Neutrophil (primary cell): ENCODE results near the gene SLC9A7.

Experiments used
- H3K27ac ChIP-seq: fragments of 200-600 bp; sonication (generic); 2 replicates; pipeline ENCODE4 v1.5.1; 2016; ENCODE audit warnings: mild to moderate bottlenecking, moderate library complexity
- H3K27me3 ChIP-seq: fragments of 200-600 bp; sonication (generic); 2 replicates; pipeline ENCODE4 v1.6.0; 2016; ENCODE audit warnings: mild to moderate bottlenecking
- H3K36me3 ChIP-seq: fragments of 200-600 bp; sonication (generic); 2 replicates; pipeline ENCODE4 v1.5.1; 2017
- H3K4me1 ChIP-seq, 2 experiments: fragments of 200-600 bp in 1 of 2; sonication (generic) in 1 of 2; 1 replicate in 1 of 2; 2 replicates in 1 of 2; pipeline versions ENCODE4 v1.5.1 to v1.6.1; 2013 to 2016; ENCODE audit warnings: low read depth in 1 of 2, low read length in 1 of 2, mild to moderate bottlenecking in 1 of 2, moderate library complexity in 1 of 2; ENCODE audit not compliant: control insufficient read depth in 1 of 2, insufficient read depth in 1 of 2
- H3K4me3 ChIP-seq, 2 experiments: fragments of 200-600 bp in 1 of 2; sonication (generic) in 1 of 2; 1 replicate in 1 of 2; 2 replicates in 1 of 2; pipeline ENCODE4 v1.5.1; 2013 to 2016; ENCODE audit warnings: low read depth in 1 of 2, low read length in 1 of 2, mild to moderate bottlenecking in 1 of 2, moderate library complexity in 1 of 2
- H3K9me3 ChIP-seq: fragments of 200-600 bp; sonication (generic); 2 replicates; pipeline ENCODE4 v1.5.1; 2016
- TF ChIP-seq, protein P1 (sequence below): fragments of 200-600 bp; sonication (generic); IDR thresholded peaks from 2 replicates; pipeline ENCODE4 v1.5.1; 2016; ENCODE audit warnings: antibody characterized with exemption

The SLC9A7 gene

DNA sequence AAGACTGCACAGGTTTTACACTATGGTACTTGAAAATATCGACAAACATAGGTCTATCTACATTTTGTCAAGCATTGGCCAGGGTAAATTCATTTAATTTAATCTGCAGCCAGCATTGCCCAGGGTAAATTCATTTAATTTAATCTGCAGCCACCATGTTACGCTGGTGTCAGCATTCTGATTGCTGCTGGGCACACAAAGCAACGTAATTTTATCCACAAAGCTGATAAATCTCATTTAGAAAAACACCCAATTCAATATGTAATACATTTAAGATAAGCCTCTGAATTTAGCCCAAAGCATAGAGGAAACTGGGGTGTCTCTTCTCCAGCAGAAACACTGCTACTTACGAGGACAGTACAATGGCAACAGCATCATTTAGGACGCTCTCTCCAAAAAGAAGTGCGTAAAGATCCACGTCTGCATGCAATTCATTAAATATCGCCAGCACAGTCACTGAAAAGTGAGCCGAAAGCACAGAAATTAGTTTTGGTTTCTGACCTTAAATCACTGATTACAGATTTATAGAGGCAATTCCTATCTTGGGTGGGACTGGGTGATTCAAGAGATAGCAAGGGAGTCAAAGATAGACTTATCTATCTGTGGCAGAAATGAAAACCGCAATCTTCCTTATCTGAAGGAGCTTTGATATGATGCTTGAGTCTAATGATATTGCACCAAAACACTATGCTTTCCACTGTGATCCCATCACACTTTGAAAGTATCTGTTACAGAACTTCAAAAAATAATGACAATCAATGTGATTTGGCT is 96.5 kb downstream of the SLC9A7 start:
- Histone ChIP-seq H3K27me3 (no peaks in the 10 kb centered on the region), H3K4me3 (no peak overlapping the region), H3K27ac (no peak overlapping the region), H3K4me1 (peaks cover 0 to 8% of the 10 kb centered on the region in 2 experiments), H3K9me3 (no peaks in the 10 kb centered on the region), H3K36me3 (no peaks in the 10 kb centered on the region)
- TF ChIP-seq, protein P1, sequence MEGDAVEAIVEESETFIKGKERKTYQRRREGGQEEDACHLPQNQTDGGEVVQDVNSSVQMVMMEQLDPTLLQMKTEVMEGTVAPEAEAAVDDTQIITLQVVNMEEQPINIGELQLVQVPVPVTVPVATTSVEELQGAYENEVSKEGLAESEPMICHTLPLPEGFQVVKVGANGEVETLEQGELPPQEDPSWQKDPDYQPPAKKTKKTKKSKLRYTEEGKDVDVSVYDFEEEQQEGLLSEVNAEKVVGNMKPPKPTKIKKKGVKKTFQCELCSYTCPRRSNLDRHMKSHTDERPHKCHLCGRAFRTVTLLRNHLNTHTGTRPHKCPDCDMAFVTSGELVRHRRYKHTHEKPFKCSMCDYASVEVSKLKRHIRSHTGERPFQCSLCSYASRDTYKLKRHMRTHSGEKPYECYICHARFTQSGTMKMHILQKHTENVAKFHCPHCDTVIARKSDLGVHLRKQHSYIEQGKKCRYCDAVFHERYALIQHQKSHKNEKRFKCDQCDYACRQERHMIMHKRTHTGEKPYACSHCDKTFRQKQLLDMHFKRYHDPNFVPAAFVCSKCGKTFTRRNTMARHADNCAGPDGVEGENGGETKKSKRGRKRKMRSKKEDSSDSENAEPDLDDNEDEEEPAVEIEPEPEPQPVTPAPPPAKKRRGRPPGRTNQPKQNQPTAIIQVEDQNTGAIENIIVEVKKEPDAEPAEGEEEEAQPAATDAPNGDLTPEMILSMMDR = no peak

DNA sequence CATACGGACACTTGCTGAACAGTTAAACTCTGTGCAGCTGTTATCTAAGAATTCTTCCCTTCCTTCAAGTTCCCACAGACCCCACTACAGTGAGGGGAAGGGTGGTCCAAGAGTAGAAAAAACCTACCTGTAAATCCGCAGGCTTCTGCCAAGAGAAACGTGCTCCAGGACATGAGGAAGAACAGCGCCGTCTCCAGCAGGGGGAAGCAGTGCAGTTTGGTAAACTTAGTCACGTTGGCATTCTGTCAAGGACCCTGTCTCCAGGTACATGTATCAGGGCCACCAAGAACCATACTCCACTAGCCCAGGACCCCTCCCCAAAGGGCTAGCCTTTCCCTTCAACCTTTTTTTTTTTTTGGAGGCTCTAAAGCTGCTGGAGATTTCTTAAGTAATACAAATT is 105.4 kb downstream of the SLC9A7 start:
- no peaks in the 10 kb centered on the region for H3K27me3 ChIP-seq
- H3K4me1 ChIP-seq = peaks cover 48 to 52% of the 10 kb centered on the region in 2 experiments
- TF ChIP-seq, protein P1 = no peak
- no peaks in the 10 kb centered on the region for H3K9me3 ChIP-seq
- H3K4me3 ChIP-seq = no peak overlapping the region
- no peaks in the 10 kb centered on the region for H3K36me3 ChIP-seq
- H3K27ac ChIP-seq = no peak overlapping the region

DNA sequence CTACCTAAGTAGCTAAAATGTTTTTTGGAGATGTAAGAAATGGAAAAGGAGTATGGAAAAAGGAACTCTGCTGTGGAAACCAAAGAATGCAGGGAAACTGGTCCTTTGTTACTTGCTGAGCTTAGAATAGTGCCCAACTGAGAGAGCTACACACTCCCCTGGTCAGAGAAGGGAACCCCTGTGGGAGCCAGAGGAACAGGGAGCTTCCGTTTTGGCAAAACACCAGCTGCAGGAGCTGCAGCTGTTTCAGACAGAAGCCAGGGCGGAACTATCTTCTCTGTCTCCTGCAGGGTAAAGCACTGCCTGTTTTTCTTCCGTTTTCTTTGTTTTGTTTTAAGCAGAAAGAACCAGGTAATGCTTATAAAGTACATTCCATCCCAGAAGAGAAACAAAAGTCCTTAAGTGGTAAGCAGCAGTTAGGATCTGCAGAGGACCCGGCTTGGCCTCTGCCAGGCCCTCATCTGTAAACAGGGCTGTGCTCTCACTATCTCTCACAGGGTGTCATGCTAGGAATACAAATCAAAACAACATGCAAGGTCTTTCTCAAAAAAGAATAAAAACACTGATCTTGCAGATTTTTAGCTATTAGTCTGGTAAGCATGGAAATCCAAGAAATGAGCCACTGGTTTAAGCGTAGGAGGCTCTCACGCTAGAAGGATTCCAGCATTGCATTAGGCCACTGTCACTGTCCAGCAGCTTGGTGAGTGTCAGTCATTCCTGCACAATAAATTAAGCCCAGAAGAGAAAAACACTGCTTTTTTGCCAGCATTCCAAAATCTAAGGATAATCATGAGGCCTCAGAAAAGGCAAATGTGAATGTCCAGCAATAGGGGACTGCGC is 109.3 kb downstream of the SLC9A7 start:
- Histone ChIP-seq H3K27ac (peak overlapping the region; percentile 89), H3K36me3 (no peaks in the 10 kb centered on the region)

DNA sequence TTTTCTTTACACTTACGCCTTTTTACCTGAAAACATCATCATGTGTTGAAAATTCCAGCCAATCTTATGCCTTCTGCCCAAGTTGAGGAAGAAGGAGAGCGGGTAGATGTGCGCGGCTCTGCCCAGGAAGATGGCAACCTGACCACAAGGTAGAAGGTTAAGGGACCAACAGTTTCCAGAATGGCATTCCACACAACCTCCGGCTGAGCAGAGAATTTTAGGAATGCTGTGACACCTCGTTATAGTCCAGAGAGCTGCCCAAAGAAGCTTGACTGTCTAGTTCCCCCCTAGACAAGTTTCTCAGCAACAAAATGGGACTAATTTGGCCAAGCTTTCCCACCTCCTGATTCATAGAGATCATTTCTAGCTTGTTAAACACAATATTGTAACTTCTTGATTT is 110.3 kb downstream of the SLC9A7 start:
- Histone ChIP-seq H3K27me3 (no peaks in the 10 kb centered on the region), H3K4me3 (no peak overlapping the region), H3K9me3 (no peaks in the 10 kb centered on the region), H3K27ac (peak overlapping the region; percentile 89), H3K36me3 (no peaks in the 10 kb centered on the region), H3K4me1 (peaks cover 48 to 52% of the 10 kb centered on the region in 2 experiments)
- TF ChIP-seq, protein P1 = no peak

More for the DNA sequence above, 109.3 kb downstream of the SLC9A7 start:
- peaks cover 48 to 52% of the 10 kb centered on the region in 2 experiments for H3K4me1 ChIP-seq
- no peaks in the 10 kb centered on the region for H3K9me3 ChIP-seq
- H3K27me3 ChIP-seq = no peaks in the 10 kb centered on the region
- TF ChIP-seq, protein P1 = no peak
- H3K4me3 ChIP-seq = peak overlapping the region; percentile 14 to 27

DNA sequence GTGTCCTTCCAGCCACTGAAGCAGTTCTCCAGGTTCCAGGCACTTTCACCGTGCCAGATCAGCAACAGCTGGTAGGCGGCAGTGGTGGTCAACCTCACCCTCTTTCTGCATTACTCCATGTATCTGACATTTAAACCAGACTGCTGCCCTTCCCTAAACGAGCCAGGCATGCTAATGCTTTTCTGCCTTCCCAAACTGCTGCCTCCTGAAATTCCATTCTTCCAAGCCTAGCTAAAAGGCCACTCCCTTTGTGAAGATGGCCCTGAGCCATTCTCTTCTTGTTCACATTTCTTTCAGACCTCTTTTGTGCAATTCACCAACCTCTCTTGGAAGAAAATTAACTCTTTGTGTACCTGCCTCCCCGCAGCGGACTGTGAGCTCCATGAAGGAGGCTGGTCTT is 111.7 kb downstream of the SLC9A7 start:
- Histone ChIP-seq H3K27ac (no peak overlapping the region), H3K9me3 (no peaks in the 10 kb centered on the region), H3K36me3 (no peaks in the 10 kb centered on the region), H3K4me1 (peaks cover 35 to 38% of the 10 kb centered on the region in 2 experiments), H3K4me3 (no peak overlapping the region), H3K27me3 (no peaks in the 10 kb centered on the region)
- TF ChIP-seq, protein P1 = no peak
